Fibroblast of the aortic adventitia (primary cell): ENCODE data around the gene IFNL3. TPM values are rescaled to one million over a fixed set of nuclear protein-coding genes. Genes with fewer than 3 reads are reported as not detected.
"Not testable (repeated sequence)": the region's sequence is repeated elsewhere in the genome, so short reads cannot be mapped to it uniquely, and the experiment has no call there.

Experiments
- DNase-seq: peaks from one replicate; pipeline ENCODE4 v3.0.0-alpha.2; 2010; ENCODE audit warnings: low read depth
- H3K4me3 ChIP-seq: 2 replicates; pipeline ENCODE4 v1.5.1; 2011; ENCODE audit warnings: low read depth, mild to moderate bottlenecking, control low read depth, low read length, moderate library complexity
- total RNA-seq: library from RNA; depleted of rRNA; stranded (reverse); fragments of >200 nt; gene quantifications from 2 replicates; pipeline ENCODE4 v1.2.3, GENCODE V29; 2012; ENCODE audit warnings: low replicate concordance
- TF ChIP-seq, protein P1 (sequence below): IDR thresholded peaks from 2 replicates; pipeline ENCODE4 v1.5.1; 2011; ENCODE audit warnings: mild to moderate bottlenecking, low read length, control low read depth, inconsistent platforms; ENCODE audit not compliant: insufficient read depth

Gene IFNL3
- total RNA-seq, 1 donor = not detected

DNA sequence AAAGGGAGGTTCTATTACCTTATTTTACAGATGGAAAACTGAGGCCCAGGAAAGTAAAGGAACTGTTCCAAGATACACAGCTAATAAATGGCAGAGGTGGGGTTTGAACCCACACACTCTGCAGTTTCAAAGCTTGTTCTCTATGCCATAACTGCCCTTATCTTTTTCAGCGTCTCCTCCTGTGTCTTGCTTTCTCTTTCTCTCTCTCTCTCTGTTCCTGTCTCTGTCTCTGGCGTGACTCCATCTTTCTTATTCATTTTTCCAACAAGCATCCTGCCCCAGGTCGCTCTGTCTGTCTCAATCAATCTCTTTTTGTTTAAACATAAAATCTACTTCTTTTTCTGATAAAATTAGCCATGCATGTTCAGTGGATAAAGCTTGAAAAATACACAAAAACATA lies 7.0 kb upstream of the IFNL3 start:
- no peak overlapping the region for H3K4me3 ChIP-seq
- DNase-seq = no peak
- TF ChIP-seq, protein P1, sequence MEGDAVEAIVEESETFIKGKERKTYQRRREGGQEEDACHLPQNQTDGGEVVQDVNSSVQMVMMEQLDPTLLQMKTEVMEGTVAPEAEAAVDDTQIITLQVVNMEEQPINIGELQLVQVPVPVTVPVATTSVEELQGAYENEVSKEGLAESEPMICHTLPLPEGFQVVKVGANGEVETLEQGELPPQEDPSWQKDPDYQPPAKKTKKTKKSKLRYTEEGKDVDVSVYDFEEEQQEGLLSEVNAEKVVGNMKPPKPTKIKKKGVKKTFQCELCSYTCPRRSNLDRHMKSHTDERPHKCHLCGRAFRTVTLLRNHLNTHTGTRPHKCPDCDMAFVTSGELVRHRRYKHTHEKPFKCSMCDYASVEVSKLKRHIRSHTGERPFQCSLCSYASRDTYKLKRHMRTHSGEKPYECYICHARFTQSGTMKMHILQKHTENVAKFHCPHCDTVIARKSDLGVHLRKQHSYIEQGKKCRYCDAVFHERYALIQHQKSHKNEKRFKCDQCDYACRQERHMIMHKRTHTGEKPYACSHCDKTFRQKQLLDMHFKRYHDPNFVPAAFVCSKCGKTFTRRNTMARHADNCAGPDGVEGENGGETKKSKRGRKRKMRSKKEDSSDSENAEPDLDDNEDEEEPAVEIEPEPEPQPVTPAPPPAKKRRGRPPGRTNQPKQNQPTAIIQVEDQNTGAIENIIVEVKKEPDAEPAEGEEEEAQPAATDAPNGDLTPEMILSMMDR = no peak

DNA sequence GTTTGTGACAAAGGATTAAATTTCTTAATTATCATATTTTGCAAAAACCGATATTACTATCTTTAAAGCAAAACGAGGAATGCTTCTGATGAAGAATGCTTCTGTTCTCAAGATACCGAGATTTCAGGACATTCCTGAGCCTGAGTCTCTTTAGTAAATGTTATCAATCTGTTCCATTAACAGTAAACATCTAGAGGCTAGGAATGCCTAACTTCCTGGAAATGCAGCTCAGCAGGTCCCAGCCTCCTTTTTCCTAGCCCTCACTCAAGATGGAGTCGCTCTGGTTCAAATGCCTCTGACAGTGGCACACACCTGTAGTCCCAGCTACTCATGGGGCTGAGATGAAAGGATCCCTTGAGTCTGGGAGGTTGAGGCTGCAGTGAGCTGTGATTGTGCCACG lies 6.3 kb upstream of the IFNL3 start:
- TF ChIP-seq, protein P1 = no peak
- H3K4me3 ChIP-seq = no peak overlapping the region
- DNase-seq = no peak

DNA sequence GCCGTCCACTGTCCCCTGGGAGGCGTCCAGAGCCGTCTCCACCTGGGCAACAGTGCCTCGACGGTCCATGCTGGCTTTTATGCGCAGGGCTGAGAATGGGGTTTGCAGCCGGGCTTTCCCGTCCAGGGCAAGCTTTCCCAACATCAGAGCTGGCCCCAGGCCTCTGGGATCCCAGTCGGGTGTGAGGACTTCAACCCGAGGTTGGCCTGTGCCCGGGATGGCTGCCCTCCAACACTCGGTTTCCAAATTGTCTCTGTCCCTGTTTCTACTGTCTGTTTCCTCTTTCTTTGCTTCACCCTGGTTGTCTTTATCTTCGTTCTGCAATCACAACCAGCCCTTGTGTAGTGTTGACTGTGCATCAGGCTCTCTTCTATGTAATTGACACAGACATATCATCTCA lies 4.0 kb upstream of the IFNL3 start, which contains the start of gene IFNL4:
Gene IFNL4, minus strand, starts transcription at position 51 of the 400 bp plus-strand sequence.
- TF ChIP-seq, protein P1 = no peak
- no peak within 1 kb of the TSS for H3K4me3 ChIP-seq
- no peak for DNase-seq

DNA sequence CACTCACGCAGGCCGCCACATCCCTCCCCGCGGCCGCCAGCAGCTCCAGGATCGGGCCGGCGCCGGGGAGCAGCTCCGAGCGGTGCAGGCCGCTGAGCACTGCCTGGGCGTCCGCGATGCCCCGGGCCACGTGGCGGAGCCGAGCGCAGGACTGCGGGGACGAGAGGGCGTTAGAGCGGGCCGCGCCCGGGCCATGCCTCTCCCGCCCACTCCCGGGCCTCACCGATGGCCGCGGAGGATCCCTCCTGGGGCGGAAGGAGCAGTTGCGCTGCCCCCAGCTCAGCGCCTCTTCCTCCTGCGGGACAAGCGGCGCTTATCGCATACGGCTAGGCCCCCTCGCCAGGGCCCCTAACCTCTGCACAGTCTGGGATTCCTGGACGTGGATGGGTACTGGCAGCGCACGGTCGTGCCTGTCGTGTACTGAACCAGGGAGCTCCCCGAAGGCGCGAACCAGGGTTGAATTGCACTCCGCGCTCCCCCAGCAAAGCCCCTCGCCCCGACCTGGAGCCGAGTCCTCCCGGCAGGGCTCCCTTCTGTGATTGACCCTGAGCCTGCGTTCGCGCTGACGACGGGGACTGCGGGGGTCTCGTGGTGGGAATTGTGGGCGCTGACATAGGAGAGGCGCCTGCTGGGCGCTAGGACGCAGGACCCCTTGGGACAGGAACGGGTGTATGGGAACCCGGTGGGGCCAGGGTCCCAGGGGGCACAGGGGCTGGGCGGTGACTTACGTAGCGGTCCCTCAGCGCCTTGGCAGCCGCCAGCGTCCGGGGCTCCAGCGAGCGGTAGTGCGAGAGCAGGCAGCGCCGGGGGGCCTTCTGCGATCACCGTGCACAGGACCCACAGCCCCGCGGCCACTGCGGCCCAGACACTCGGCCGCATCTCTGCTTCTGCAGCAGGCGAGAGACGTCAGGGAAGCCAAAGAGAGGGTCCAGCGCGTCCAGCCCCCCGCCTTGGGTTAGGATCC lies 3.2 kb upstream of the IFNL3 start:
- DNase-seq = no peak

DNA sequence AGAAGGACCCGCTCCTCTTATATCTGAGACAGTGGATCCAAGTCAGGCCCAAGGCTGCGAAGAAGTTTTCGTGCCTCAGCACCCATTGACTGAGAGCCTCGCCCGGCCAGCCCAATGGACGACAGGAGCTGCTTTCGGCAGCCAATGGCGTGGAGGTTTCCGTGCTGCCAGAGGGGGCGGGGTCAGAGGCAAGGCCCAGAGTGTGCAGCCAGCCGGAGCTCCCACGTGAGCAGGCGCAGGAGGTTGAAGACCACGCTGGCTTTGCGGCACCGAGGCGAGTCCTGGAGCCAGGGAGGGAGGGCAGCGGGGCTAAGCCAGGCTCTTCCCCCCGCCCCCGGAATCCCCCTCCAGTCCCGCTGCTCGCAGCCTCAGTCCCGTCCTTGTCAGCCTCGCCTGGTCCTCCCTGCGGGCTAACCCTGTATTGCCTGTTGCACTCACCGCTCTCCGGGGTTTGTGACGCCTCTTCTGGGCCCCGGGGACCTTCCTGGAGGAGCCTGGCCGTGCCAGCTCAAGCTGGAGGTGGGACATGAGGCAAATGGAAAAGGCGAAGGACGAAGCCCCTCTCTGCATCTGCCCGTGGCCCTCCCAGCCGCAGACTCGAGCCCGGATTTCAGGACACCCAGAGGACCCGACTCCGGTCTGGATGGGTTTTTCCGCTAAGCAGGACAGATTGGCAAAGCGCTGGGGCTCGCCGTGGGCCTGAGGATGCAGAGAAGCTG lies 2.3 kb upstream of the IFNL3 start:
- DNase-seq = no peak
- H3K4me3 ChIP-seq = no peak overlapping the region
- TF ChIP-seq, protein P1 = no peak

More for the DNA sequence above, 3.2 kb upstream of the IFNL3 start:
- H3K4me3 ChIP-seq = no peak overlapping the region
- TF ChIP-seq, protein P1 = no peak

DNA sequence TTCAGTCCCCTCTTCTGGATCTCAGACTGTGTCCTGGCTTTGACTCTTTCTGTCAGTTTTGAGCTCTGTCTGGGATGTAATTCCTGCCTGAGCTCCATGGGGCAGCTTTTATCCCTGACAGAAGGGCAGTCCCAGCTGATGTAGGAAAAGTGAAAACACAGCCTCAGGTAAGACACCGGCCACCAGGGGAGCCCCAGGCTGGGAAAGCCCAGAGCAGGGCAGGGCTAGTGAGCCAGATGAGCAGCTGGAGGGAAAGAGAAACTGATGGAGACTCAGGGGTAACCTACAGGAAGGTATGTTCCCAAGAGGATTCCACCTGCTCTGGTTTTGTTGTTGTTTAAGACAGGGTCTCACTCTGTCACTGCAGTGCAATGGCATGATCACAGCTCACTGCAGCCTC lies 360 bp upstream of the IFNL3 start:
- H3K4me3 ChIP-seq, DNase-seq: not testable (repeated sequence)

DNA sequence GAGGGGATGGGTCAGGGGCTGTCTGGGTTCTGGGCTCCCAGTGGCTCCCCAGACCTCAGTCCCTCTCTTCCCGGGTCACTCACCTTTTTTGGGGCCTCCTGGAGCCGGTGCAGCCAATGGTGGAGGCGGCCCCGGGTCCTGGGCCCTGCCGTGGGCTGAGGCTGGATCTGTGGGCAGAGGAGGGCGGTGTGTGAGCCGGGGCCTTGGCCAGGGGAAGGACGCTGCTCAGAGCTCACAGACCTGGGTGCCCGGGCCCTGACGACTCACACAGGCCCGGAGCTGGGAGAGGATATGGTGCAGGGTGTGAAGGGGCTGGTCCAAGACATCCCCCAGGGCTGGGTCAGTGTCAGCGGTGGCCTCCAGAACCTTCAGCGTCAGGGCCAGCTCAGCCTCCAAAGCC lies 1.1 kb downstream of the IFNL3 start:
- H3K4me3 ChIP-seq, DNase-seq: not testable (repeated sequence)
